ENCODE results near the gene TBC1D26. TPM values are rescaled to one million over a fixed set of nuclear protein-coding genes. Genes with fewer than 3 reads are reported as not detected.

Gene TBC1D26
- polyA plus RNA-seq, 1 donor (not counting 4 experiments of a cell fraction or from before 2014, with no cell fraction given): not detected

DNA sequence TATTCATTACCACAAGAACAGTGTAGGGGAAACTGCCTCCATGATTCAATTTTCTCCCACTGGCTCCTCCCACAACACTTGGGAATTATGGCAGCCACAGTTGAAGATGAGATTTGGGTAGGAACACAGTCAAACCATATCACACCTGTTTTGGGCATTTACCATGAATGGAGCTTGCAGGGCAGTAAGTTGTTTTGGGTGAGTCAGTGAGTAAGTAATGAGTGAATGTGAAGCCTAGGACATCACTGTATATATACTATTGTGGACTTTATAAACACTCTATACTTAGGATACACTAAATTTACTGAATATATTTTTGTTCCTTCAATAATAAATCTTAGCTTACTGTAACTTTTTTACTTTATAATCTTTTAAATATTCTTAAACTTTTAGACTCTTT, 48.1 kb downstream of the TBC1D26 start:
- Histone ChIP-seq H3K79me2 (ENCODE audit: control insufficient read depth, insufficient read depth, low read length) (no peaks in the 10 kb centered on the region), H4K20me1 (ENCODE audit: control insufficient read depth, extremely low read depth, insufficient read depth, low read length) (no peaks in the 10 kb centered on the region), H3K27me3 (ENCODE audit: control insufficient read depth, extremely low read depth, insufficient read depth, low read length) (peaks cover 5% of the 10 kb centered on the region), H3K27ac (ENCODE audit: control insufficient read depth, insufficient read depth, low read length) (no peak overlapping the region), H3K9me3 (ENCODE audit: control insufficient read depth, low read depth, low read length) (no peaks in the 10 kb centered on the region), H3K4me1 (ENCODE audit: control insufficient read depth, extremely low read depth, insufficient read depth, low read length) (peaks cover 2% of the 10 kb centered on the region), H3K9me1 (ENCODE audit: control insufficient read depth, extremely low read depth, insufficient read depth, low read length) (no peaks in the 10 kb centered on the region), H3K36me3 (ENCODE audit: control insufficient read depth in 2 of 2, extremely low read depth in 1 of 2, insufficient read depth in 2 of 2, low read length in 2 of 2) (no peaks in the 10 kb centered on the region), H3K4me2 (ENCODE audit: control insufficient read depth, extremely low read depth, insufficient read depth, low read depth, low read length) (no peak overlapping the region), H2AFZ (ENCODE audit: control insufficient read depth, low read length) (no peak overlapping the region), H3K4me3 (ENCODE audit: control insufficient read depth in 2 of 3, extremely low read depth in 1 of 3, insufficient read depth in 2 of 3, low read depth in 1 of 3, low read length in 3 of 3) (no peak overlapping the region), H3K9ac (ENCODE audit: control insufficient read depth, extremely low read depth, insufficient read depth, low read length) (no peak overlapping the region)
- no peak for FAIRE-seq
- no peak for DNase-seq (ENCODE audit: low read depth, low spot score)
- TF ChIP-seq, protein P1, sequence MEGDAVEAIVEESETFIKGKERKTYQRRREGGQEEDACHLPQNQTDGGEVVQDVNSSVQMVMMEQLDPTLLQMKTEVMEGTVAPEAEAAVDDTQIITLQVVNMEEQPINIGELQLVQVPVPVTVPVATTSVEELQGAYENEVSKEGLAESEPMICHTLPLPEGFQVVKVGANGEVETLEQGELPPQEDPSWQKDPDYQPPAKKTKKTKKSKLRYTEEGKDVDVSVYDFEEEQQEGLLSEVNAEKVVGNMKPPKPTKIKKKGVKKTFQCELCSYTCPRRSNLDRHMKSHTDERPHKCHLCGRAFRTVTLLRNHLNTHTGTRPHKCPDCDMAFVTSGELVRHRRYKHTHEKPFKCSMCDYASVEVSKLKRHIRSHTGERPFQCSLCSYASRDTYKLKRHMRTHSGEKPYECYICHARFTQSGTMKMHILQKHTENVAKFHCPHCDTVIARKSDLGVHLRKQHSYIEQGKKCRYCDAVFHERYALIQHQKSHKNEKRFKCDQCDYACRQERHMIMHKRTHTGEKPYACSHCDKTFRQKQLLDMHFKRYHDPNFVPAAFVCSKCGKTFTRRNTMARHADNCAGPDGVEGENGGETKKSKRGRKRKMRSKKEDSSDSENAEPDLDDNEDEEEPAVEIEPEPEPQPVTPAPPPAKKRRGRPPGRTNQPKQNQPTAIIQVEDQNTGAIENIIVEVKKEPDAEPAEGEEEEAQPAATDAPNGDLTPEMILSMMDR (optimal IDR thresholded peaks at IDR 0.05 in 1 of 3, IDR thresholded peaks at IDR 0.05 in 1 of 3, conservative IDR thresholded peaks at IDR 0.05 in 1 of 3; ENCODE audit: extremely low read depth in 1 of 3, insufficient read depth in 2 of 3, low read length in 3 of 3): no peak
- no peak for TF ChIP-seq EZH2 (IDR thresholded peaks at IDR 0.05; ENCODE audit: low read length)
- dilution Hi-C loops (cut with MboI; ENCODE audit: extremely low pct_ligation_motif_present, low sequenced_read_pairs): no loop called here

DNA sequence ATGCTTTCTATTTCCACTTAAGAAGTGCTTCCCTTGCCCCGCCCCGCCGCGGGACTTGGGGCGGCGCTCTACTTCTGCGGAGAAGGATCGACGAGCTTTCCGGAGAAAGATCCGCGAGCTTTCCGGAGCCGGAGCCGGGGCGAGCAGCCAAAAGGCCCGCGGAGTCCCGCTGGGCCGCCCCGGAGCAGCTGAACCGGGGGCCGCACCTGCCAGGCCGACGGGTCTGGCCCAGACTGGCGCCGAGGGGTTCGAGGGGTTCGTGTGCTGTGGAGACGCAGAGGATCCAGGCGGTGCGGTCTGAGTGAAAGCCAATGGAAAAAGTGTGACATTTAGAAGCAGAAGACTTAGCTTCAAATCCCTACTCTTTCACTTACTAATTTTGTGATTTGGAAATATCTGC, 50.8 kb downstream of the TBC1D26 start:
- Histone ChIP-seq H3K27me3 (ENCODE audit: control insufficient read depth, extremely low read depth, insufficient read depth, low read length) (peaks cover 5% of the 10 kb centered on the region), H3K4me2 (ENCODE audit: control insufficient read depth, extremely low read depth, insufficient read depth, low read depth, low read length) (peak overlapping the region; percentile 56), H3K4me1 (ENCODE audit: control insufficient read depth, extremely low read depth, insufficient read depth, low read length) (peaks cover 2% of the 10 kb centered on the region), H3K36me3 (ENCODE audit: control insufficient read depth in 2 of 2, extremely low read depth in 1 of 2, insufficient read depth in 2 of 2, low read length in 2 of 2) (no peaks in the 10 kb centered on the region), H2AFZ (ENCODE audit: control insufficient read depth, low read length) (peak overlapping the region; percentile 46), H3K9me1 (ENCODE audit: control insufficient read depth, extremely low read depth, insufficient read depth, low read length) (no peaks in the 10 kb centered on the region), H3K9me3 (ENCODE audit: control insufficient read depth, low read depth, low read length) (no peaks in the 10 kb centered on the region), H3K9ac (ENCODE audit: control insufficient read depth, extremely low read depth, insufficient read depth, low read length) (peak overlapping the region; percentile 37), H3K79me2 (ENCODE audit: control insufficient read depth, insufficient read depth, low read length) (no peaks in the 10 kb centered on the region), H3K4me3 (ENCODE audit: control insufficient read depth in 2 of 3, extremely low read depth in 1 of 3, insufficient read depth in 2 of 3, low read depth in 1 of 3, low read length in 3 of 3) (peak overlapping the region; percentile 25 to 55 (median 54)), H3K27ac (ENCODE audit: control insufficient read depth, insufficient read depth, low read length) (no peak overlapping the region), H4K20me1 (ENCODE audit: control insufficient read depth, extremely low read depth, insufficient read depth, low read length) (no peaks in the 10 kb centered on the region)
- dilution Hi-C loops (cut with MboI; ENCODE audit: extremely low pct_ligation_motif_present, low sequenced_read_pairs): no loop called here
- DNase-seq (ENCODE audit: low read depth, low spot score) (no peak), FAIRE-seq (no peak)
- peak; percentile 63 for TF ChIP-seq EZH2 (IDR thresholded peaks at IDR 0.05; ENCODE audit: low read length)
- TF ChIP-seq, protein P1 (optimal IDR thresholded peaks at IDR 0.05 in 1 of 3, IDR thresholded peaks at IDR 0.05 in 1 of 3, conservative IDR thresholded peaks at IDR 0.05 in 1 of 3; ENCODE audit: extremely low read depth in 1 of 3, insufficient read depth in 2 of 3, low read length in 3 of 3): no peak
